GM23338 (cell line): ENCODE measurements around the gene SLC25A39. TPM values are rescaled to one million over a fixed set of nuclear protein-coding genes. Genes with fewer than 3 reads are reported as not detected.

Experiments
- ATAC-seq: fragments of 200-7000 bp; cut with Tn5 transposase; 3 replicates; pipeline ENCODE4 v1.9.1; 2020
- DNase-seq: peaks from one replicate; pipeline ENCODE4 v3.0.0-alpha.2; 2015; ENCODE audit warnings: low spot score
- H2AFZ ChIP-seq: fragments of 200-600 bp; sonication (generic); 2 replicates; pipeline ENCODE4 v1.8.0; 2016; ENCODE audit warnings: antibody characterized with exemption, mild to moderate bottlenecking, moderate library complexity
- H3F3A ChIP-seq: fragments of 200-600 bp; sonication (generic); replicated peaks from 2 replicates; pipeline ENCODE4 v1.8.0; 2017; ENCODE audit warnings: antibody characterized with exemption, mixed run types, low read depth
- H3K27ac ChIP-seq: fragments of 200-600 bp; sonication (generic); 2 replicates; pipeline ENCODE4 v1.6.1; 2016; ENCODE audit warnings: low read depth
- H3K27me3 ChIP-seq: fragments of 200-600 bp; sonication (generic); 2 replicates; pipeline ENCODE4 v1.8.0; 2016; ENCODE audit warnings: mild to moderate bottlenecking, mixed run types, moderate library complexity; ENCODE audit not compliant: insufficient read depth
- H3K36me3 ChIP-seq: fragments of 200-600 bp; sonication (generic); 2 replicates; pipeline ENCODE4 v1.8.0; 2016; ENCODE audit warnings: mild to moderate bottlenecking; ENCODE audit not compliant: insufficient read depth
- H3K4me1 ChIP-seq: fragments of 200-600 bp; sonication (generic); 2 replicates; pipeline ENCODE4 v1.8.0; 2016; ENCODE audit warnings: mild to moderate bottlenecking, moderate library complexity; ENCODE audit not compliant: insufficient read depth
- H3K4me2 ChIP-seq: fragments of 200-600 bp; sonication (generic); 2 replicates; pipeline ENCODE4 v1.7.1; 2017; ENCODE audit warnings: mixed run types
- H3K4me3 ChIP-seq: fragments of 200-600 bp; sonication (generic); 2 replicates; pipeline ENCODE4 v1.6.1; 2016; ENCODE audit warnings: mixed run types
- H3K79me2 ChIP-seq: fragments of 200-600 bp; sonication (generic); replicated peaks from 2 replicates; pipeline ENCODE4 v1.8.0; 2017; ENCODE audit warnings: mild to moderate bottlenecking; ENCODE audit not compliant: insufficient read depth
- H3K9me2 ChIP-seq: fragments of 200-600 bp; sonication (generic); 2 replicates; pipeline ENCODE4 v1.8.0; 2017; ENCODE audit not compliant: insufficient read depth
- H4K20me1 ChIP-seq: fragments of 200-600 bp; sonication (generic); replicated peaks from 2 replicates; pipeline ENCODE4 v1.8.0; 2017; ENCODE audit warnings: mild to moderate bottlenecking; ENCODE audit not compliant: insufficient read depth
- H3K27ac Mint-ChIP-seq: 2 replicates; pipeline ENCODE4 v1.8.0; 2020; ENCODE audit warnings: inconsistent platforms, mild to moderate bottlenecking, moderate library complexity, mixed read lengths
- H3K27me3 Mint-ChIP-seq: 3 replicates; pipeline ENCODE4 v1.8.0; 2022; ENCODE audit warnings: low read depth, mild to moderate bottlenecking, moderate library complexity, mixed read lengths, inconsistent platforms; ENCODE audit not compliant: insufficient read depth, poor library complexity
- H3K36me3 Mint-ChIP-seq: 3 replicates; pipeline ENCODE4 v1.8.0; 2021; ENCODE audit warnings: low read depth, mild to moderate bottlenecking, inconsistent platforms, moderate library complexity, mixed read lengths
- H3K4me1 Mint-ChIP-seq: 3 replicates; pipeline ENCODE4 v1.8.0; 2020; ENCODE audit warnings: mild to moderate bottlenecking, inconsistent platforms, mixed read lengths
- H3K4me3 Mint-ChIP-seq: 3 replicates; pipeline ENCODE4 v1.8.0; 2021; ENCODE audit warnings: moderate library complexity, mild to moderate bottlenecking, inconsistent platforms, mixed read lengths
- H3K9me3 Mint-ChIP-seq: 3 replicates; pipeline ENCODE4 v1.8.0; 2020; ENCODE audit warnings: moderate library complexity, mild to moderate bottlenecking, inconsistent platforms, mixed read lengths
- CREB1 ChIP-seq: fragments of 250-450 bp; sonication (Bioruptor Pico); IDR thresholded peaks from 2 replicates; pipeline ENCODE4 v1.5.0; 2020; ENCODE audit warnings: low read depth, mild to moderate bottlenecking, moderate library complexity
- EZH2 ChIP-seq: fragments of 200-600 bp; sonication (generic); IDR thresholded peaks from one replicate; pipeline ENCODE4 v1.8.0; 2017; ENCODE audit warnings: antibody characterized with exemption, mild to moderate bottlenecking, low read depth; ENCODE audit not compliant: unreplicated experiment
- EZH2phosphoT487 ChIP-seq: fragments of 200-600 bp; sonication (generic); IDR thresholded peaks from one replicate; pipeline ENCODE4 v1.8.1; 2018; ENCODE audit warnings: antibody characterized with exemption; ENCODE audit not compliant: unreplicated experiment
- JUNB ChIP-seq: IDR thresholded peaks from one replicate; pipeline ENCODE4 v1.6.1; 2016; ENCODE audit warnings: antibody characterized with exemption; ENCODE audit not compliant: unreplicated experiment
- REST ChIP-seq: IDR thresholded peaks from one replicate; pipeline ENCODE4 v1.6.1; 2018; ENCODE audit warnings: antibody characterized with exemption; ENCODE audit not compliant: unreplicated experiment
- STAT1 ChIP-seq: IDR thresholded peaks from one replicate; pipeline ENCODE4 v1.6.1; 2016; ENCODE audit warnings: antibody characterized with exemption; ENCODE audit not compliant: unreplicated experiment
- ZNF331 ChIP-seq: fragments of 250-450 bp; sonication (Bioruptor Pico); IDR thresholded peaks from 2 replicates; pipeline ENCODE4 v1.5.0; 2020; ENCODE audit warnings: low read depth, mild to moderate bottlenecking, moderate library complexity
- ZNF462 ChIP-seq: fragments of 250-450 bp; sonication (Bioruptor Pico); IDR thresholded peaks from 2 replicates; pipeline ENCODE4 v1.5.0; 2020; ENCODE audit warnings: mild to moderate bottlenecking, moderate library complexity
- polyA plus RNA-seq: library from polyadenylated mRNA; unstranded; fragments of >200 nt; fragmentation: Nextera tagmentation; extraction: Ambion mirVana; gene quantifications from 2 replicates; pipeline ENCODE4 v1.2.1, GENCODE V29; 2016
- total RNA-seq: library from RNA; depleted of rRNA; stranded (reverse); fragments of >200 nt; shearing (Covaris generic); gene quantifications from 2 replicates; pipeline ENCODE4 v1.2.3, GENCODE V29; 2014

Gene SLC25A39
- total and polyA plus RNA-seq, 2 experiments from 2014 or later, result 184 to 202 TPM

- H3K36me3 ChIP-seq, result 0 out of 2 replicates have a peak, but pooled peaks cover 4% of the 10 kb centered on the region
- H2AFZ ChIP-seq, result no peak overlapping the region
- Mint-ChIP-seq H3K27ac (no peak overlapping the region), H3K4me1 (peaks cover 11% of the 10 kb centered on the region; the same call in 2 of the 3 replicates), H3K36me3 (peaks cover 7% of the 10 kb centered on the region; the same call in 2 of the 3 replicates), H3K4me3 (peak overlapping the region; percentile 54; the same call in 2 of the 3 replicates), H3K27me3 (peaks cover 24% of the 10 kb centered on the region), H3K9me3 (no peaks in the 10 kb centered on the region)
- H3K4me1 ChIP-seq, result no peaks in the 10 kb centered on the region; the same call in 1 of the 2 replicates
- peaks cover 16% of the 10 kb centered on the region for H3K27me3 ChIP-seq
- peaks cover 9% of the 10 kb centered on the region for H3K79me2 ChIP-seq
- peak overlapping the region; percentile 53; the same call in 1 of the 2 replicates for H3K4me2 ChIP-seq
- no peaks in the 10 kb centered on the region for H4K20me1 ChIP-seq
- DNase-seq (peak; percentile 99), ATAC-seq (peak; percentile 61)
- H3K4me3 ChIP-seq, result peak overlapping the region; percentile 42; the same call in 1 of the 2 replicates
- no peaks in the 10 kb centered on the region for H3K9me2 ChIP-seq
- no peak overlapping the region for H3K27ac ChIP-seq
- peaks cover 8% of the 10 kb centered on the region; the same call in 1 of the 2 replicates for H3F3A ChIP-seq
- TF ChIP-seq CREB1 (CRISPR knock-in tag) (peak; percentile 68), EZH2 (peak; percentile 14), ZNF462 (CRISPR knock-in tag) (no peak), EZH2phosphoT487 (no peak), REST (no peak), STAT1 (no peak), JUNB (no peak), ZNF331 (no peak)
Observed at GRCh38 chr17:44326861-44327444, 2.3 kb upstream of the SLC25A39 start.
